PC-3 (cell line): ENCODE measurements around the gene CTNS.

Experiments used
- CTCF ChIP-seq: fragments of 300-600 bp; sonication (generic); conservative IDR thresholded peaks from 2 replicates; pipeline ENCODE4 v1.5.1; 2017; ENCODE audit warnings: antibody characterized with exemption, low read depth, mild to moderate bottlenecking, low read length
- EZH2 ChIP-seq: fragments of 300-600 bp; sonication (generic); IDR thresholded peaks from one replicate; pipeline ENCODE4 v1.6.1; 2017; ENCODE audit warnings: antibody characterized with exemption, mild to moderate bottlenecking, low read length; ENCODE audit not compliant: unreplicated experiment
- EZH2phosphoT487 ChIP-seq: fragments of 300-600 bp; sonication (generic); IDR thresholded peaks from 2 replicates; pipeline ENCODE4 v1.6.1; 2018; ENCODE audit warnings: mild to moderate bottlenecking, antibody characterized with exemption, low read length, borderline replicate concordance

- TF ChIP-seq CTCF: no peak
- no peak for TF ChIP-seq EZH2
- TF ChIP-seq EZH2phosphoT487: no peak
Measured at GRCh38 chr17:3659541-3660111, 23.1 kb downstream of the CTNS start.
